KMS-11 (cell line): Measurements from ENCODE around the gene ITGA2B.

Source experiments
- H2AFZ ChIP-seq: fragments of 200-600 bp; sonication (generic); 2 replicates; pipeline ENCODE4 v1.6.1; 2016; ENCODE audit warnings: antibody characterized with exemption, mixed run types, low read depth
- H3K27ac ChIP-seq: fragments of 200-600 bp; sonication (generic); 2 replicates; pipeline ENCODE4 v1.6.1; 2016; ENCODE audit warnings: mild to moderate bottlenecking, mixed run types
- H3K27me3 ChIP-seq: fragments of 200-600 bp; sonication (generic); 2 replicates; pipeline ENCODE4 v1.6.1; 2017; ENCODE audit warnings: mild to moderate bottlenecking, low read depth, mixed run types, moderate library complexity; ENCODE audit not compliant: insufficient read depth
- H3K36me3 ChIP-seq: fragments of 200-600 bp; sonication (generic); 2 replicates; pipeline ENCODE4 v1.6.1; 2017; ENCODE audit warnings: mild to moderate bottlenecking, mixed run types; ENCODE audit not compliant: insufficient read depth
- H3K4me1 ChIP-seq: fragments of 200-600 bp; sonication (generic); 2 replicates; pipeline ENCODE4 v1.6.1; 2016; ENCODE audit warnings: mild to moderate bottlenecking, low read depth, mixed run types; ENCODE audit not compliant: poor library complexity, severe bottlenecking
- H3K4me2 ChIP-seq: fragments of 200-600 bp; sonication (generic); 2 replicates; pipeline ENCODE4 v1.7.0; 2016; ENCODE audit warnings: mild to moderate bottlenecking, mixed run types
- H3K4me3 ChIP-seq: fragments of 200-600 bp; sonication (generic); IDR thresholded peaks from 2 replicates; pipeline ENCODE4 v1.6.1; 2017; ENCODE audit warnings: low read depth, low read length, mixed read lengths; ENCODE audit not compliant: insufficient read depth
- H3K79me2 ChIP-seq: fragments of 200-600 bp; sonication (generic); 2 replicates; pipeline ENCODE4 v1.6.1; 2016; ENCODE audit warnings: low read depth, mixed run types; ENCODE audit not compliant: insufficient read depth
- H3K9ac ChIP-seq: fragments of 200-600 bp; sonication (generic); 2 replicates; pipeline ENCODE4 v1.6.1; 2016; ENCODE audit warnings: mild to moderate bottlenecking, mixed run types
- H4K20me1 ChIP-seq: fragments of 200-600 bp; sonication (generic); 2 replicates; pipeline ENCODE4 v1.6.1; 2016; ENCODE audit warnings: mild to moderate bottlenecking, mixed run types; ENCODE audit not compliant: insufficient read depth
- CTCF ChIP-seq: fragments of 200-600 bp; sonication (generic); conservative IDR thresholded peaks from 2 replicates; pipeline ENCODE4 v1.6.1; 2017; ENCODE audit warnings: low read depth, mild to moderate bottlenecking, antibody characterized with exemption, low read length, moderate library complexity, mixed read lengths

Gene ITGA2B

GRCh38 chr17:44383861-44384260 lies 5.6 kb downstream of the ITGA2B start:
- TF ChIP-seq CTCF, result no peak
- Histone ChIP-seq H3K4me3 (no peak overlapping the region), H3K9ac (no peak overlapping the region), H3K79me2 (no peaks in the 10 kb centered on the region), H4K20me1 (no peaks in the 10 kb centered on the region), H3K4me1 (peaks cover 6% of the 10 kb centered on the region), H3K27me3 (peaks cover 43% of the 10 kb centered on the region; the same call in 1 of the 2 replicates), H2AFZ (no peak overlapping the region), H3K4me2 (no peak overlapping the region), H3K27ac (no peak overlapping the region), H3K36me3 (no peaks in the 10 kb centered on the region)

GRCh38 chr17:44383363-44383762 lies 6.1 kb downstream of the ITGA2B start:
- no peaks in the 10 kb centered on the region for H4K20me1 ChIP-seq
- H3K27ac ChIP-seq, result no peak overlapping the region
- peaks cover 43% of the 10 kb centered on the region; the same call in 1 of the 2 replicates for H3K27me3 ChIP-seq
- no peak overlapping the region for H3K9ac ChIP-seq
- H3K4me1 ChIP-seq, result peaks cover 6% of the 10 kb centered on the region
- TF ChIP-seq CTCF, result no peak
- no peak overlapping the region for H2AFZ ChIP-seq
- H3K79me2 ChIP-seq, result no peaks in the 10 kb centered on the region
- H3K36me3 ChIP-seq, result no peaks in the 10 kb centered on the region
- no peak overlapping the region for H3K4me3 ChIP-seq
- H3K4me2 ChIP-seq, result no peak overlapping the region

GRCh38 chr17:44382917-44383316 lies 6.5 kb downstream of the ITGA2B start:
- Histone ChIP-seq H2AFZ (no peak overlapping the region), H3K4me1 (peaks cover 6% of the 10 kb centered on the region), H3K79me2 (no peaks in the 10 kb centered on the region), H3K4me2 (no peak overlapping the region), H3K9ac (no peak overlapping the region), H3K27me3 (peaks cover 46% of the 10 kb centered on the region; the same call in 1 of the 2 replicates), H3K4me3 (no peak overlapping the region), H4K20me1 (no peaks in the 10 kb centered on the region), H3K36me3 (no peaks in the 10 kb centered on the region), H3K27ac (no peak overlapping the region)
- TF ChIP-seq CTCF, result no peak

- Histone ChIP-seq H3K36me3 (no peaks in the 10 kb centered on the region), H3K27me3 (peaks cover 46% of the 10 kb centered on the region; the same call in 1 of the 2 replicates)
- TF ChIP-seq CTCF, result no peak
Measured at GRCh38 chr17:44381810-44382305, 7.6 kb downstream of the ITGA2B start.

More at GRCh38 chr17:44381810-44382305, 7.6 kb downstream of the ITGA2B start:
- no peak overlapping the region for H3K4me2 ChIP-seq
- H3K4me1 ChIP-seq, result peaks cover 6% of the 10 kb centered on the region
- H4K20me1 ChIP-seq, result no peaks in the 10 kb centered on the region
- no peak overlapping the region for H3K27ac ChIP-seq
- no peak overlapping the region for H3K4me3 ChIP-seq
- no peaks in the 10 kb centered on the region for H3K79me2 ChIP-seq
- no peak overlapping the region for H3K9ac ChIP-seq
- no peak overlapping the region for H2AFZ ChIP-seq
